NCI-H2227 (cell line): Measurements from ENCODE around the gene CACNG1.

Source experiments
- DNase-seq: peaks from one replicate; lab custom pipeline; 2025; ENCODE audit not compliant: unreplicated experiment; lab: John Stamatoyannopoulos, UW

The CACNG1 gene

GRCh38 chr17:67050471-67051154 lies 6.3 kb downstream of the CACNG1 start:
- DNase-seq: no peak

GRCh38 chr17:67051155-67051538 lies 6.8 kb downstream of the CACNG1 start:
- DNase-seq: no peak

- no peak for DNase-seq
Observed at GRCh38 chr17:67051837-67052236, 7.5 kb downstream of the CACNG1 start.

GRCh38 chr17:67052720-67053437 lies 8.5 kb downstream of the CACNG1 start:
- DNase-seq: no peak

GRCh38 chr17:67053438-67054000 lies 9.2 kb downstream of the CACNG1 start:
- DNase-seq: no peak

GRCh38 chr17:67054011-67054591 lies 9.7 kb downstream of the CACNG1 start:
- DNase-seq: no peak

GRCh38 chr17:67054608-67055007 lies 10.3 kb downstream of the CACNG1 start:
- no peak for DNase-seq

GRCh38 chr17:67055041-67055443 lies 10.7 kb downstream of the CACNG1 start:
- DNase-seq: no peak

GRCh38 chr17:67055811-67056745 lies 11.7 kb downstream of the CACNG1 start:
- no peak for DNase-seq

- no peak for DNase-seq
Observed at GRCh38 chr17:67056746-67057490, 12.6 kb downstream of the CACNG1 start.

GRCh38 chr17:67058036-67058435 lies 13.7 kb downstream of the CACNG1 start:
- no peak for DNase-seq

GRCh38 chr17:67059372-67059771 lies 15.0 kb downstream of the CACNG1 start:
- DNase-seq: no peak

GRCh38 chr17:67063141-67063540 lies 18.8 kb downstream of the CACNG1 start:
- no peak for DNase-seq

GRCh38 chr17:67066717-67067116 lies 22.4 kb downstream of the CACNG1 start:
- DNase-seq: no peak

GRCh38 chr17:67067571-67068482 lies 23.5 kb downstream of the CACNG1 start:
- no peak for DNase-seq

- peak; percentile 59 for DNase-seq
Observed at GRCh38 chr17:67068999-67069398, 24.6 kb downstream of the CACNG1 start.

GRCh38 chr17:67069603-67070136 lies 25.3 kb downstream of the CACNG1 start:
- peak; percentile 58 for DNase-seq

- no peak for DNase-seq
Observed at GRCh38 chr17:67071595-67071994, 27.2 kb downstream of the CACNG1 start.

GRCh38 chr17:67072885-67073284 lies 28.5 kb downstream of the CACNG1 start:
- no peak for DNase-seq
